Brain microvascular endothelial cell (primary cell): ENCODE measurements around the gene SMAD1.

ENCODE experiments used
- DNase-seq: peaks from one replicate; pipeline ENCODE4 v3.0.0-alpha.2; 2020
- H3K27ac ChIP-seq: fragments of 250-450 bp; sonication (Bioruptor Pico); 2 replicates; pipeline ENCODE4 v1.5.1; 2020; ENCODE audit warnings: mild to moderate bottlenecking, moderate library complexity
- H3K27me3 ChIP-seq: fragments of 250-450 bp; sonication (Bioruptor Pico); replicated peaks from 2 replicates; pipeline ENCODE4 v1.5.1; 2020; ENCODE audit warnings: mild to moderate bottlenecking
- H3K36me3 ChIP-seq: fragments of 250-450 bp; sonication (Bioruptor Pico); replicated peaks from 2 replicates; pipeline ENCODE4 v1.5.1; 2020; ENCODE audit warnings: mild to moderate bottlenecking
- H3K4me3 ChIP-seq: 2 replicates; pipeline ENCODE4 v1.5.1; 2011; ENCODE audit warnings: low read depth, mild to moderate bottlenecking, control low read depth, low read length, moderate library complexity
- in situ Hi-C: cut with HindIII; loops from 2 replicates; pipeline ENCODE4 v1.10.0; 2017; ENCODE audit warnings: low sequenced_read_pairs, low pct_ligation_motif_present
- TF ChIP-seq, protein P1 (sequence below): IDR thresholded peaks from 2 replicates; pipeline ENCODE4 v1.5.1; 2011; ENCODE audit warnings: low read depth, mild to moderate bottlenecking, moderate library complexity, low read length, control low read depth, inconsistent platforms; ENCODE audit errors: missing control alignments

SMAD1 gene

DNA sequence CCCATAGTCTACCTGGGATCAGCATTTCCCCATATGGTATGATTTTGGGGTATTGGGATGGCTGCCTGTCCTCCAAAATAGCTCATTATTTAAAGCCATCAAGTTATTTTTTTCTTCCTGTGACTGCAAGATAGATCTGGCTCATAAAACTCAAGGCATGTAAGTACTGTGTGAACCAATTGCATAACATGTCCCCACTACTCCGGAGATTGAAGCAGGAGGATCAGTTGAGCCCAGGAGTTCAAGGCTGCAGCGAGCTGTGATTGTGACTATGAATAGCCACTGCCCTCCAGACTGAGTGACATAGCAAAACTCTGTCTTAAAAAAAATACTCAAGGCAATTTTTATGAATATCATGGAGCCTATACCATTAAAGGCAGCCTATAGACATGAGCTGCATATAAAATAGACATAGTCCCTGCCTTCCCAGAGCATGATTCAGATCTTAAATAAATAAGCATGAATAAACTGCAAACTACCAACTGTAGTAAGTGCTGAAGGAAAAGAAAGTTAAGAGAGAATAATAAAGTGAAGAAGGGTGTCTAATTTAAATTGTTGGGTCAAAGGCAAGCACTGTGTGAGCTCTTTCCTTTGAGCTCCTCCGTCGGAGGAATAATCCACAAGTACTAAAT is 120.6 kb downstream of the SMAD1 start:
- H3K36me3 ChIP-seq = no peaks in the 10 kb centered on the region
- H3K4me3 ChIP-seq = no peak overlapping the region
- H3K27ac ChIP-seq = no peak overlapping the region
- TF ChIP-seq, protein P1, sequence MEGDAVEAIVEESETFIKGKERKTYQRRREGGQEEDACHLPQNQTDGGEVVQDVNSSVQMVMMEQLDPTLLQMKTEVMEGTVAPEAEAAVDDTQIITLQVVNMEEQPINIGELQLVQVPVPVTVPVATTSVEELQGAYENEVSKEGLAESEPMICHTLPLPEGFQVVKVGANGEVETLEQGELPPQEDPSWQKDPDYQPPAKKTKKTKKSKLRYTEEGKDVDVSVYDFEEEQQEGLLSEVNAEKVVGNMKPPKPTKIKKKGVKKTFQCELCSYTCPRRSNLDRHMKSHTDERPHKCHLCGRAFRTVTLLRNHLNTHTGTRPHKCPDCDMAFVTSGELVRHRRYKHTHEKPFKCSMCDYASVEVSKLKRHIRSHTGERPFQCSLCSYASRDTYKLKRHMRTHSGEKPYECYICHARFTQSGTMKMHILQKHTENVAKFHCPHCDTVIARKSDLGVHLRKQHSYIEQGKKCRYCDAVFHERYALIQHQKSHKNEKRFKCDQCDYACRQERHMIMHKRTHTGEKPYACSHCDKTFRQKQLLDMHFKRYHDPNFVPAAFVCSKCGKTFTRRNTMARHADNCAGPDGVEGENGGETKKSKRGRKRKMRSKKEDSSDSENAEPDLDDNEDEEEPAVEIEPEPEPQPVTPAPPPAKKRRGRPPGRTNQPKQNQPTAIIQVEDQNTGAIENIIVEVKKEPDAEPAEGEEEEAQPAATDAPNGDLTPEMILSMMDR = no peak
- no peak for DNase-seq
- in situ Hi-C loops = no loop called here
- no peaks in the 10 kb centered on the region for H3K27me3 ChIP-seq

DNA sequence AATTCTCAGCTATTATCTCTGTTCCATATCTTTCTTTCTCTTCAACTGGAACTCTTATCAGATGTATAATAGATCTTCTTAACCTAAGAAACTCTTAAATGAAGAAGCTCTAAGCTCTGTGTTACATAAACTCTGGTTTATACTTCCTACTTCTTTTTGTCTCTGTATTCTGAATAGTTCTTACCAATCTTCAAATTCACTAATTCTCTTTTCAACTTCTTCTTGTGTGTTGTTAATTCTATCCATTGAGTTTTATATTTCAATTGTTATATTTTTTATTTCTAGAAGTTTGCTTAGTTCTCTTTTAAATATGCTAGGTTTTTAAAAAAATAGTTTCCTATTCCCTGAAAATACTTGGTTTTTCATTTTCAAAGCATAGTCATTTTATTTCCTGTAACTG is 124.3 kb downstream of the SMAD1 start:
- TF ChIP-seq, protein P1 = no peak
- no peak overlapping the region for H3K4me3 ChIP-seq
- DNase-seq = no peak
- in situ Hi-C loops = no loop called here
- H3K27me3 ChIP-seq = no peaks in the 10 kb centered on the region
- H3K27ac ChIP-seq = no peak overlapping the region
- no peaks in the 10 kb centered on the region for H3K36me3 ChIP-seq
